Sigmoid colon (tissue), 4 donors: ENCODE data around the gene RANBP17.

Experiments used
- EP300 ChIP-seq, 4 donors: sonication (generic); formaldehyde crosslinking; IDR thresholded peaks; one replicate each; pipeline ENCODE4 v1.6.1; 2017; ENCODE audit warnings: antibody characterized with exemption in 4 of 4
- POLR2A ChIP-seq, 2 donors: fragments of 450-650 bp; IDR thresholded peaks; one replicate each; pipeline ENCODE4 v1.6.1; 2016; ENCODE audit warnings: antibody characterized with exemption in 2 of 2, mild to moderate bottlenecking in 2 of 2, moderate library complexity in 2 of 2
- TF ChIP-seq, protein P1 (sequence below), 4 experiments: fragments of 450-650 bp in 3 of 4; fragments of 200-600 bp in 1 of 4; IDR thresholded peaks; one replicate each; pipeline ENCODE4 v1.5.1; 2016 to 2019; ENCODE audit warnings: antibody characterized with exemption in 4 of 4, mild to moderate bottlenecking in 3 of 4, moderate library complexity in 2 of 4

DNA sequence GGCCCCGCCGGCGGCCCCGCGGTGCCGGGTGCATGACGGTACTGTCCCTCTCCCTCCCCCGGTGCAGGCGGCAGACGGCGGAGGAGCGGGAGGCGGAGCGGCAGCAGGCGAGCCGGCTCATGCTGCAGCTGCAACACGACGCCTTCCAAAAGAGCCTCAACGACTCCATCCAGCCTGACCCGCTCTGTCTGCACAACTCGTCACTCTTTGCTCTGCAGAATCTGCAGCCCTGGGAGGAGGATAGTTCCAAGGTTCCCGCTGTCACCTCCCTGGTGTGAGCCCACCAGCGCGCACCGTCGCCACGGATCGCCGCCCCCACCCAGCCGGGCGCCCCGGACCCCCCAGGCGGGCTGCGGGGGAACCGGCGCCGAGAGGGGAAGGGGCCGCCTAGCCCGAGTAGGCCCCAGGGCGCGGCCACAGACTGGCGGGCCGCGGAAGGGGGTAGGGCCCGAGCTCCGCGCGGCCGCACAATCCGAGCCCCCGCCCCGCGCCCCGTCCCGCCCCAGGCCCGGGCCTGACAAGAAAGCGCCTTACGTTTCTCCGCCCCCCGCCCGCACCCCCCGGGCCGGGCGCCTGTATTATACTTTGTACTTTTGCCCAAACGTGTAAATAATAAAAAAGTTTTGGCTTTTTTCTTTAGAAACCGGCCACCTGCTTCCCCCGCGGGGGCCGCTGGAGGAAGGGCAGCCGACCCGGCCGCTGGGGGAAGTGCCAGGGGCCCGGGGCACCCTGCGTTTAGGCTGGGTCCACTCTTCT is 449.7 kb downstream of the RANBP17 start:
- TF ChIP-seq, protein P1, sequence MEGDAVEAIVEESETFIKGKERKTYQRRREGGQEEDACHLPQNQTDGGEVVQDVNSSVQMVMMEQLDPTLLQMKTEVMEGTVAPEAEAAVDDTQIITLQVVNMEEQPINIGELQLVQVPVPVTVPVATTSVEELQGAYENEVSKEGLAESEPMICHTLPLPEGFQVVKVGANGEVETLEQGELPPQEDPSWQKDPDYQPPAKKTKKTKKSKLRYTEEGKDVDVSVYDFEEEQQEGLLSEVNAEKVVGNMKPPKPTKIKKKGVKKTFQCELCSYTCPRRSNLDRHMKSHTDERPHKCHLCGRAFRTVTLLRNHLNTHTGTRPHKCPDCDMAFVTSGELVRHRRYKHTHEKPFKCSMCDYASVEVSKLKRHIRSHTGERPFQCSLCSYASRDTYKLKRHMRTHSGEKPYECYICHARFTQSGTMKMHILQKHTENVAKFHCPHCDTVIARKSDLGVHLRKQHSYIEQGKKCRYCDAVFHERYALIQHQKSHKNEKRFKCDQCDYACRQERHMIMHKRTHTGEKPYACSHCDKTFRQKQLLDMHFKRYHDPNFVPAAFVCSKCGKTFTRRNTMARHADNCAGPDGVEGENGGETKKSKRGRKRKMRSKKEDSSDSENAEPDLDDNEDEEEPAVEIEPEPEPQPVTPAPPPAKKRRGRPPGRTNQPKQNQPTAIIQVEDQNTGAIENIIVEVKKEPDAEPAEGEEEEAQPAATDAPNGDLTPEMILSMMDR (IDR thresholded peaks at IDR 0.05) = no peak
- no peak for TF ChIP-seq POLR2A (IDR thresholded peaks at IDR 0.05)
- no peak for TF ChIP-seq EP300 (IDR thresholded peaks at IDR 0.05)
